Vagina (tissue), 2 donors: ENCODE results near the gene TMEM9. TPM values are rescaled to one million over a fixed set of nuclear protein-coding genes. Genes with fewer than 3 reads are reported as not detected.

ENCODE experiments used
- DNase-seq, 2 donors: peaks; one replicate each; pipeline ENCODE4 v3.0.0-alpha.2; 2017; ENCODE audit errors: extremely low spot score in 2 of 2
- H3K27ac ChIP-seq: fragments of 200-600 bp; sonication (generic); one replicate; pipeline ENCODE4 v1.5.1; 2019
- H3K27me3 ChIP-seq: fragments of 200-600 bp; sonication (generic); one replicate; pipeline ENCODE4 v1.5.1; 2019
- H3K36me3 ChIP-seq, 2 donors: fragments of 200-600 bp; sonication (generic); one replicate each; pipeline ENCODE4 v1.5.1; 2017 to 2019
- H3K4me1 ChIP-seq: fragments of 200-600 bp; sonication (generic); one replicate; pipeline ENCODE4 v1.5.1; 2019
- H3K4me3 ChIP-seq, 2 donors: fragments of 200-600 bp; sonication (generic); 1 replicate in 1 of 2; 2 replicates in 1 of 2; pipeline ENCODE4 v1.5.1; 2016 to 2019
- H3K9me3 ChIP-seq: fragments of 200-600 bp; sonication (generic); one replicate; pipeline ENCODE4 v1.5.1; 2019
- POLR2A ChIP-seq, 2 donors: fragments of 450-650 bp; IDR thresholded peaks; one replicate each; pipeline ENCODE4 v1.6.1; 2017; ENCODE audit warnings: antibody characterized with exemption in 2 of 2, mild to moderate bottlenecking in 2 of 2, moderate library complexity in 2 of 2
- POLR2AphosphoS5 ChIP-seq, 2 donors: sonication (generic); formaldehyde crosslinking; IDR thresholded peaks; one replicate each; pipeline ENCODE4 v1.9.0; 2017; ENCODE audit warnings: antibody characterized with exemption in 2 of 2, mild to moderate bottlenecking in 2 of 2, low read depth in 1 of 2; ENCODE audit not compliant: insufficient read depth in 1 of 2
- intact Hi-C: fragments of 100-400 bp; cut with DNase I; formaldehyde crosslinking; loops from one replicate; pipeline ENCODE4 v1.15.1; 2023
- total RNA-seq: library from RNA; depleted of rRNA; stranded (reverse); fragments of >200 nt; gene quantifications from one replicate; pipeline ENCODE4 v1.2.3, GENCODE V29; 2016
- TF ChIP-seq, protein P1 (sequence below), 3 experiments: fragments of 450-650 bp in 2 of 3; fragments of 200-600 bp in 1 of 3; sonication (generic) in 1 of 3; IDR thresholded peaks; one replicate each; pipeline ENCODE4 v1.5.1; 2017 to 2019; ENCODE audit warnings: antibody characterized with exemption in 3 of 3, mild to moderate bottlenecking in 2 of 3, moderate library complexity in 2 of 3

TMEM9 gene
- total RNA-seq, 1 donor from 2014 or later: 58.7 TPM

DNA sequence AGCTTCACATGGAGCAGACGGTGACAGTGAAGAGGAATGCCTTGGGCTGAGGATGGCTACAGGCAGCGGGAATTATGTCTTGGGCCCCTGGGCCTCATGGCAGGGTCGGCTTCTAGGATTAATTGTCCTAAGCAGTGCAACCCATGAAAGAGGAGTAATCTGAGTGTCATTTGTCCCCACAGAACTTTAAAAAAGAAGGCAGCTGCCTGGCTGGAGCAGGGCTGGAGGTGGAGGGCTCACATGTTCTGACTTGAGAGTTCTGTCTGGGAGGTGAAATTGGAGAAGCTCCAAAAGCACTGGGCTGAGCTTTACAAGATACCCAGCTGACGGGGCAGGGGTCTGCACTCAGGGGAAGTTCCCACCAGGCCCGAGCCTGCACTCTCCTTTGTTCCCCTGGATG lies 64.7 kb downstream of the TMEM9 start:
- no peak overlapping the region for H3K4me3 ChIP-seq
- intact Hi-C loops: no loop called here
- no peaks in the 10 kb centered on the region for H3K9me3 ChIP-seq
- H3K27ac ChIP-seq: no peak overlapping the region
- H3K36me3 ChIP-seq: no peaks in the 10 kb centered on the region
- no peaks in the 10 kb centered on the region for H3K4me1 ChIP-seq
- DNase-seq: no peak
- TF ChIP-seq POLR2A (IDR thresholded peaks at IDR 0.05) (no peak), POLR2AphosphoS5 (IDR thresholded peaks at IDR 0.05; ENCODE audit: insufficient read depth in 1 of 2, low read depth in 1 of 2) (no peak)
- TF ChIP-seq, protein P1, sequence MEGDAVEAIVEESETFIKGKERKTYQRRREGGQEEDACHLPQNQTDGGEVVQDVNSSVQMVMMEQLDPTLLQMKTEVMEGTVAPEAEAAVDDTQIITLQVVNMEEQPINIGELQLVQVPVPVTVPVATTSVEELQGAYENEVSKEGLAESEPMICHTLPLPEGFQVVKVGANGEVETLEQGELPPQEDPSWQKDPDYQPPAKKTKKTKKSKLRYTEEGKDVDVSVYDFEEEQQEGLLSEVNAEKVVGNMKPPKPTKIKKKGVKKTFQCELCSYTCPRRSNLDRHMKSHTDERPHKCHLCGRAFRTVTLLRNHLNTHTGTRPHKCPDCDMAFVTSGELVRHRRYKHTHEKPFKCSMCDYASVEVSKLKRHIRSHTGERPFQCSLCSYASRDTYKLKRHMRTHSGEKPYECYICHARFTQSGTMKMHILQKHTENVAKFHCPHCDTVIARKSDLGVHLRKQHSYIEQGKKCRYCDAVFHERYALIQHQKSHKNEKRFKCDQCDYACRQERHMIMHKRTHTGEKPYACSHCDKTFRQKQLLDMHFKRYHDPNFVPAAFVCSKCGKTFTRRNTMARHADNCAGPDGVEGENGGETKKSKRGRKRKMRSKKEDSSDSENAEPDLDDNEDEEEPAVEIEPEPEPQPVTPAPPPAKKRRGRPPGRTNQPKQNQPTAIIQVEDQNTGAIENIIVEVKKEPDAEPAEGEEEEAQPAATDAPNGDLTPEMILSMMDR (IDR thresholded peaks at IDR 0.05): no peak
- no peaks in the 10 kb centered on the region for H3K27me3 ChIP-seq

DNA sequence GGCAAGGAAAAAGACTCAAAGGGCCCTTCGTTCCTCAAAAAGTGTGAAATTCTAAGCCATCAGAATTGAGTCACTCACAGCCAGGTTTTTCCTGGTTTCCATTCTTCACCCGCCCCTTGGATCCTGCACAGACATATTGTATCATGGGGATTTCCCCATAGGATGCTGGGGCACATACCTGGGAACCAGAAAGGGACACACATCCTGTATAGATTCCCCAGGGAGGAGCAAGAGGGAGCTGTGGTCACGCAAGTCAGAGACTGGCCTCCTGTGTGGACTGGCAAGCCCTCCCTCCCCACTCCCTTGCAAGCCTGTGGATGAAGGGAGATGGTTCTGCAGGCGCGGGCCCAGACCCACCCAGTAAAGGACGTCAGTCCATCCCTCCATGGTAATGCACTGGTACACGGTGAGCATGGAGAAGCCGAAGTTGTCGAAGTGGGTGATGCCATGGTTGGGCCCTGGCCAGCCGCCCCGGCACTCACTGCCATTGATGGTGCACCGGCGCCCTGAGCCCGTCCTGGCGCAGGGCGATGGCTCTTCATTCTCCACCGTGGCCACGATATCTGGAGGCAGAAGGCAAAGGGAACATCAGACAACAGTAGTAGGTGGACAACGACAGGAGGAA lies 65.3 kb downstream of the TMEM9 start:
- H3K4me1 ChIP-seq: no peaks in the 10 kb centered on the region
- no peaks in the 10 kb centered on the region for H3K9me3 ChIP-seq
- H3K27ac ChIP-seq: no peak overlapping the region
- no peaks in the 10 kb centered on the region for H3K27me3 ChIP-seq
- H3K36me3 ChIP-seq: no peaks in the 10 kb centered on the region
- no peak for DNase-seq
- TF ChIP-seq POLR2A (IDR thresholded peaks at IDR 0.05): no peak
- TF ChIP-seq POLR2AphosphoS5 (IDR thresholded peaks at IDR 0.05; ENCODE audit: insufficient read depth in 1 of 2, low read depth in 1 of 2): no peak
- TF ChIP-seq, protein P1 (IDR thresholded peaks at IDR 0.05): no peak
- intact Hi-C loops: no loop called here
- H3K4me3 ChIP-seq: no peak overlapping the region

DNA sequence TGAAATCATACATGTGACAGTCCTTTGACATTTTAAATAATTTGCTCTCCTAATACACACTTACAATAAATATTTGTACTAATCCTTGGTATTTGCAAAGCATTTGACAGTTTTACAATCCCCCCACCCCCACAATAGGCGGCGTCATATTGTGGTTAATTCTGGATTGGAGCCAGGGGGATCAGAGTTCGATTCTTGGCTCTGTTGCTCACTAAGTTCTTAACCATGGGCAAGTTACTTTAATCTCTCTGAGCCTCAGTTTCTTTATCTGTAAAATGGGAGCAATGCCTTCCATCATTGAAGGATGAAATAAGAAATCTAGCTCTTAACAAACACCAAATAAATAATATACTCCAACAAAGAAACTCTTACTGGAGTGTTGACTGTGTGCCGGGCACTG lies 65.9 kb downstream of the TMEM9 start:
- Histone ChIP-seq H3K4me3 (no peak overlapping the region), H3K4me1 (no peaks in the 10 kb centered on the region), H3K27me3 (no peaks in the 10 kb centered on the region), H3K27ac (no peak overlapping the region), H3K36me3 (no peaks in the 10 kb centered on the region), H3K9me3 (no peaks in the 10 kb centered on the region)
- no peak for DNase-seq
- TF ChIP-seq POLR2A (IDR thresholded peaks at IDR 0.05): no peak
- no peak for TF ChIP-seq POLR2AphosphoS5 (IDR thresholded peaks at IDR 0.05; ENCODE audit: insufficient read depth in 1 of 2, low read depth in 1 of 2)
- TF ChIP-seq, protein P1 (IDR thresholded peaks at IDR 0.05): no peak
- intact Hi-C loops: no loop called here

DNA sequence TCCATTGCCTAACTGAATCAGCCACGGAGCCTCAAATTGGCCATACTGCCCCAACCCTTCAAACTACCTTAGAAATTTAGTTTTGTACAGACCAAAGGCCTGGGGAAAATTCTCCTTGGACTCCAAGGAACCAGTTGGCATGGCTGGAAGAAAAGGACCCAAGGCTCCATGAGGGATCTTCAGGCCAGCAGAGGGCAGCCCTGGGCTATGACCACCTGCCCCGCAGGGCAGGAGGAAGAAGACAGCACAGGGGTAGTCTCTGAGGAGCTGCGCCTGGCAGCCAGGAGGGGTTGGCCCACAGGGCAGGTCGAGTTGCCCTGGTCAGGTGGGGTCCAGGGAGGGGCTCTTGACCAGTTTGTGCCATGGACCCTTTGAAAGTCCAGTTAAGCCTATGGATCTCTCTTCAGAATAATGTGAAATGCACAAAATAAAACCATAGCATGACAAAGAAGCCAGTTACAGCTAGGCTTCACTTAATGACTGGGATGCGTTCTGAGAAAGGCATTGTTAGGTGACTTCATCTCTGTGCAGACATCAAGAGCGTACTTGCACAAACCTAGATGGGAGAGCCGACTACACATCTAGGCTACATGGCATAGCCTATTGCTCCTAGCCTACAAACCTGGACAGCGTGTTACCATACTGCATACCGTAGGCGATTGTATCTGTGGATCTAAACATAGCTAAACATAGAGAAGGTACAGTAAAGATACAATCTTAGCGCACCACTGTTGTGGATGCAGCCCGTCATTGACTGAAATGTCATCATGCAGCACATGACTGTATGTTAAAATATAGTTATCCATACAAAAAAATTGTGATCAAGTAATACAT lies 68.2 kb downstream of the TMEM9 start:
- Histone ChIP-seq H3K4me3 (no peak overlapping the region), H3K4me1 (no peaks in the 10 kb centered on the region), H3K36me3 (no peaks in the 10 kb centered on the region), H3K9me3 (no peaks in the 10 kb centered on the region), H3K27ac (no peak overlapping the region), H3K27me3 (no peaks in the 10 kb centered on the region)
- TF ChIP-seq POLR2A (IDR thresholded peaks at IDR 0.05) (no peak), POLR2AphosphoS5 (IDR thresholded peaks at IDR 0.05; ENCODE audit: insufficient read depth in 1 of 2, low read depth in 1 of 2) (no peak)
- TF ChIP-seq, protein P1 (IDR thresholded peaks at IDR 0.05): peak in 2 of 3 experiments; percentile 21 to 29
- intact Hi-C loops: no loop called here
- DNase-seq: no peak

Other genes with a start within 250 kb of the TMEM9 start
- gene KIF21B, start 130.8 kb downstream of the TMEM9 start, total RNA-seq: 4.7 TPM
- gene CACNA1S, start 42.0 kb downstream of the TMEM9 start, total RNA-seq: not detected
- not detected for gene ASCL5, start 27.3 kb downstream of the TMEM9 start, total RNA-seq
- not detected for gene IGFN1, start 36.4 kb upstream of the TMEM9 start, total RNA-seq
- 409 TPM for gene PKP1, start 129.0 kb upstream of the TMEM9 start, total RNA-seq
- 9.8 TPM for gene TNNT2, start 223.2 kb upstream of the TMEM9 start, total RNA-seq
- gene LAD1, start 244.8 kb upstream of the TMEM9 start, total RNA-seq: 91.8 TPM